HCT116 (cell line): ENCODE measurements around the gene GSK3A. TPM values are rescaled to one million over a fixed set of nuclear protein-coding genes. Genes with fewer than 3 reads are reported as not detected.

ENCODE experiments used
- ATAC-seq: fragments of 200-7000 bp; cut with Tn5 transposase; 2 replicates; pipeline ENCODE4 v1.9.1; 2020; ENCODE audit warnings: mild to moderate bottlenecking, moderate library complexity
- BruUV-seq: library from RNA; stranded (reverse); fragments of 400-500 nt; replicated peaks from 2 replicates; lab custom pipeline; 2021; lab: Mats Ljungman, UMichigan
- CTCF ChIA-PET: fragments of 300-600 bp; sonication (Branson Sonifier 250); formaldehyde crosslinking; loops from one replicate; lab custom pipeline; 2021; ENCODE audit warnings: antibody characterized with exemption; lab: Charles Lee
- POLR2A ChIA-PET: fragments of 300-600, 350-600 bp; sonication (Branson Sonifier 250); formaldehyde crosslinking; loops from one replicate; lab custom pipeline; 2021; ENCODE audit warnings: antibody characterized with exemption; lab: Charles Lee
- RAD21 ChIA-PET, 2 experiments: fragments of 300-600 bp; sonication (Branson Sonifier 250); formaldehyde crosslinking; loops; one replicate each; lab custom pipeline; 2023; ENCODE audit warnings: low total read pairs in 2 of 2; ENCODE audit not compliant: uncharacterized antibody in 2 of 2, unreplicated experiment in 2 of 2, low non-redundant PET in 1 of 2; lab: Charles Lee
- DNase-seq: peaks from one replicate; pipeline ENCODE4 v3.0.0-alpha.2; 2010; ENCODE audit warnings: low read depth, low spot score
- H2AFZ ChIP-seq: fragments of 200-600 bp; shearing (Covaris generic), sonication (generic); 2 replicates; pipeline ENCODE4 v1.6.1; 2017; ENCODE audit warnings: low read depth, mixed run types, mixed read lengths, antibody characterized with exemption, low read length; ENCODE audit not compliant: poor library complexity, severe bottlenecking
- H3K27ac ChIP-seq: 2 replicates; pipeline ENCODE4 v1.5.1; 2012; ENCODE audit warnings: low read depth, low read length
- H3K27me3 ChIP-seq: fragments of 200-600 bp; sonication (generic); 2 replicates; pipeline ENCODE4 v1.6.1; 2016; ENCODE audit warnings: mixed run types, low read length, mixed read lengths; ENCODE audit not compliant: insufficient read depth
- H3K36me3 ChIP-seq, 2 experiments: fragments of 200-500 bp in 1 of 2; fragments of 200-600 bp in 1 of 2; sonication (Bioruptor generic) in 1 of 2; sonication (generic) in 1 of 2; 2 replicates each; pipeline versions ENCODE4 v1.5.1 to v1.6.1; 2014 to 2016; ENCODE audit warnings: low read length in 2 of 2, inconsistent platforms in 1 of 2, mixed read lengths in 1 of 2, mixed run types in 1 of 2; ENCODE audit not compliant: insufficient read depth in 2 of 2, control insufficient read depth in 1 of 2
- H3K4me1 ChIP-seq, 2 experiments: fragments of 200-600 bp in 1 of 2; sonication (generic) in 1 of 2; 2 replicates each; pipeline versions ENCODE4 v1.5.1 to v1.6.1; 2012 to 2017; ENCODE audit warnings: low read length in 2 of 2, inconsistent platforms in 1 of 2, mild to moderate bottlenecking in 1 of 2, mixed read lengths in 1 of 2, mixed run types in 1 of 2, moderate library complexity in 1 of 2; ENCODE audit not compliant: insufficient read depth in 2 of 2, control insufficient read depth in 1 of 2
- H3K4me2 ChIP-seq: fragments of 200-600 bp; sonication (generic); 2 replicates; pipeline ENCODE4 v1.6.1; 2017; ENCODE audit warnings: mixed run types, low read length, mixed read lengths
- H3K4me3 ChIP-seq, 2 experiments: fragments of 200-600 bp in 1 of 2; sonication (generic) in 1 of 2; replicated peaks in 1 of 2; 2 replicates each; pipeline ENCODE4 v1.5.1; 2011 to 2016; ENCODE audit warnings: low read length in 2 of 2, control low read depth in 1 of 2, low read depth in 1 of 2, mild to moderate bottlenecking in 1 of 2, mixed read lengths in 1 of 2, mixed run types in 1 of 2
- H3K79me2 ChIP-seq: fragments of 200-600 bp; sonication (generic); 2 replicates; pipeline ENCODE4 v1.6.1; 2017; ENCODE audit warnings: mild to moderate bottlenecking, mixed run types, low read length, moderate library complexity, mixed read lengths; ENCODE audit not compliant: insufficient read depth
- H3K9ac ChIP-seq: fragments of 200-600 bp; sonication (generic); 2 replicates; pipeline ENCODE4 v1.6.1; 2016; ENCODE audit warnings: low read length, mixed read lengths
- H3K9me2 ChIP-seq: fragments of 200-600 bp; sonication (generic), shearing (Covaris generic); 2 replicates; pipeline ENCODE4 v1.6.1; 2017; ENCODE audit warnings: mixed run types, mild to moderate bottlenecking, moderate library complexity; ENCODE audit not compliant: insufficient read depth
- H3K9me3 ChIP-seq, 2 experiments: fragments of 200-500 bp in 1 of 2; fragments of 200-600 bp in 1 of 2; sonication (Bioruptor generic) in 1 of 2; sonication (generic) in 1 of 2; 2 replicates each; pipeline ENCODE4 v1.6.1; 2014 to 2017; ENCODE audit warnings: low read length in 2 of 2, mixed read lengths in 2 of 2, inconsistent platforms in 1 of 2, low read depth in 1 of 2, mild to moderate bottlenecking in 1 of 2, mixed run types in 1 of 2, moderate library complexity in 1 of 2; ENCODE audit not compliant: control insufficient read depth in 1 of 2, insufficient read depth in 1 of 2
- H4K20me1 ChIP-seq: fragments of 200-600 bp; sonication (generic), shearing (Covaris generic); 2 replicates; pipeline ENCODE4 v1.6.1; 2017; ENCODE audit warnings: mixed run types, mild to moderate bottlenecking, moderate library complexity; ENCODE audit not compliant: insufficient read depth
- ATF3 ChIP-seq: IDR thresholded peaks from 2 replicates; pipeline ENCODE4 v1.6.1; 2012
- CBX3 ChIP-seq: IDR thresholded peaks from 2 replicates; pipeline ENCODE4 v1.6.1; 2012; ENCODE audit warnings: low read depth
- CEBPB ChIP-seq: IDR thresholded peaks from 2 replicates; pipeline ENCODE4 v1.6.1; 2012; ENCODE audit warnings: low read depth
- EGR1 ChIP-seq: IDR thresholded peaks from 2 replicates; pipeline ENCODE4 v1.6.1; 2012; ENCODE audit warnings: low read depth
- ELF1 ChIP-seq: IDR thresholded peaks from 2 replicates; pipeline ENCODE4 v1.6.1; 2012; ENCODE audit warnings: low read depth, borderline replicate concordance
- EZH2 ChIP-seq: fragments of 200-600 bp; sonication (generic); IDR thresholded peaks from 2 replicates; pipeline ENCODE4 v1.6.1; 2017; ENCODE audit warnings: antibody characterized with exemption, mixed run types
- EZH2phosphoT487 ChIP-seq: fragments of 200-600 bp; IDR thresholded peaks from 2 replicates; pipeline ENCODE4 v1.6.1; 2018; ENCODE audit warnings: antibody characterized with exemption, borderline replicate concordance
- FOSL1 ChIP-seq: IDR thresholded peaks from 2 replicates; pipeline ENCODE4 v1.6.1; 2012; ENCODE audit warnings: low read depth
- JUND ChIP-seq: IDR thresholded peaks from 2 replicates; pipeline ENCODE4 v1.6.1; 2012
- MAX ChIP-seq: IDR thresholded peaks from 2 replicates; pipeline ENCODE4 v1.6.1; 2012
- RAD21 ChIP-seq: IDR thresholded peaks from 2 replicates; pipeline ENCODE4 v1.6.1; 2012; ENCODE audit warnings: low read depth, mild to moderate bottlenecking
- SP1 ChIP-seq: IDR thresholded peaks from 2 replicates; pipeline ENCODE4 v1.6.1; 2012; ENCODE audit warnings: low read depth
- YY1 ChIP-seq: IDR thresholded peaks from 2 replicates; pipeline ENCODE4 v1.6.1; 2011; ENCODE audit warnings: low read length, low read depth, moderate library complexity, mild to moderate bottlenecking; ENCODE audit not compliant: insufficient replicate concordance; ENCODE audit errors: extremely low read depth
- intact Hi-C: fragments of 100-400 bp; cut with micrococcal nuclease; formaldehyde crosslinking; loops from 2 replicates; pipeline ENCODE4 v1.10.0; 2022
- total RNA-seq: library from RNA; stranded (reverse); gene quantifications from one replicate; pipeline ENCODE4 v1.2.1, GENCODE V29; 2021; ENCODE audit not compliant: unreplicated experiment
- TF ChIP-seq, protein P1 (sequence below), 3 experiments: fragments of 200-600 bp in 1 of 3; sonication (generic) in 1 of 3; IDR thresholded peaks in 2 of 3; conservative IDR thresholded peaks in 1 of 3; 2 replicates each; pipeline ENCODE4 v1.5.1; 2012 to 2017; ENCODE audit warnings: low read depth in 2 of 3, low read length in 2 of 3, antibody characterized with exemption in 1 of 3, borderline replicate concordance in 1 of 3, control low read depth in 1 of 3, mild to moderate bottlenecking in 1 of 3, mixed read lengths in 1 of 3, mixed run types in 1 of 3, moderate library complexity in 1 of 3; ENCODE audit not compliant: insufficient read depth in 1 of 3
- TF ChIP-seq, protein P2 (sequence below): IDR thresholded peaks from 2 replicates; pipeline ENCODE4 v1.6.1; 2011; ENCODE audit warnings: mild to moderate bottlenecking, low read length, moderate library complexity; ENCODE audit not compliant: insufficient replicate concordance; ENCODE audit errors: extremely low read depth
- TF ChIP-seq, protein P3 (sequence below): IDR thresholded peaks from 2 replicates; pipeline ENCODE4 v1.6.1; 2012; ENCODE audit warnings: low read depth

Gene GSK3A
- total RNA-seq, 1 experiment from 2014 or later = 57.2 TPM

DNA sequence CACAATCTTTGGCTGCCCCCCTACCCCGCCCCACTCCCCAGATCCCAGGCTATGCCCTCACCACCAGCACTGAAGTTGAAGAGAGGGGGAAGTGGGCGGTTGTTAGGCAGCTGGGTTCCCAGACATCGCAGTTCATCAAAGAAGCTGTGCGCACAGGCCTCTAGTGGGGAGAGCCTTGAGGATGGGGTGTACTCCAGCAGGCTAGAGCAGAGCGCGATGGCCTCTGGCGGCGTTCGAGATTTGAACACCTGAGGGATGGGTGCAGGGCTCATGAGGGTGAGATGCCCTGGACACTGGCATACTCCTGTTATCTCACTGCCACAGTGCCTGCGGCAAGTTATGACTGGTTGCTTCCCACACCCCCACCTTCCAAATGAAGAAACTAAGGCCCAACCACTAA lies 10.0 kb downstream of the GSK3A start:
- ATAC-seq = no peak
- Histone ChIP-seq H3K4me3 (no peak overlapping the region), H3K4me1 (no peaks in the 10 kb centered on the region), H3K9ac (no peak overlapping the region), H3K9me3 (no peaks in the 10 kb centered on the region), H3K36me3 (peaks cover 50% of the 10 kb centered on the region in 2 experiments; a peak in 3 of 4 replicates), H3K4me2 (no peak overlapping the region), H3K27ac (no peak overlapping the region), H3K9me2 (no peaks in the 10 kb centered on the region), H4K20me1 (no peaks in the 10 kb centered on the region), H2AFZ (no peak overlapping the region), H3K79me2 (peaks cover 54% of the 10 kb centered on the region; the same call in 1 of the 2 replicates), H3K27me3 (no peaks in the 10 kb centered on the region)
- intact Hi-C loops = no loop called here
- ChIA-PET CTCF (no interaction called here), RAD21 (no interaction called here), POLR2A (no interaction called here)
- DNase-seq = no peak
- no TSS peak for BruUV-seq
- no peak for TF ChIP-seq EZH2phosphoT487
- TF ChIP-seq JUND = no peak
- TF ChIP-seq, protein P1, sequence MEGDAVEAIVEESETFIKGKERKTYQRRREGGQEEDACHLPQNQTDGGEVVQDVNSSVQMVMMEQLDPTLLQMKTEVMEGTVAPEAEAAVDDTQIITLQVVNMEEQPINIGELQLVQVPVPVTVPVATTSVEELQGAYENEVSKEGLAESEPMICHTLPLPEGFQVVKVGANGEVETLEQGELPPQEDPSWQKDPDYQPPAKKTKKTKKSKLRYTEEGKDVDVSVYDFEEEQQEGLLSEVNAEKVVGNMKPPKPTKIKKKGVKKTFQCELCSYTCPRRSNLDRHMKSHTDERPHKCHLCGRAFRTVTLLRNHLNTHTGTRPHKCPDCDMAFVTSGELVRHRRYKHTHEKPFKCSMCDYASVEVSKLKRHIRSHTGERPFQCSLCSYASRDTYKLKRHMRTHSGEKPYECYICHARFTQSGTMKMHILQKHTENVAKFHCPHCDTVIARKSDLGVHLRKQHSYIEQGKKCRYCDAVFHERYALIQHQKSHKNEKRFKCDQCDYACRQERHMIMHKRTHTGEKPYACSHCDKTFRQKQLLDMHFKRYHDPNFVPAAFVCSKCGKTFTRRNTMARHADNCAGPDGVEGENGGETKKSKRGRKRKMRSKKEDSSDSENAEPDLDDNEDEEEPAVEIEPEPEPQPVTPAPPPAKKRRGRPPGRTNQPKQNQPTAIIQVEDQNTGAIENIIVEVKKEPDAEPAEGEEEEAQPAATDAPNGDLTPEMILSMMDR (IDR thresholded peaks at IDR 0.05 in 2 of 3, conservative IDR thresholded peaks at IDR 0.05 in 1 of 3; ENCODE audit: borderline replicate concordance in 1 of 3, insufficient read depth in 1 of 3, low read depth in 2 of 3, low read length in 2 of 3) = no peak
- TF ChIP-seq, protein P2, sequence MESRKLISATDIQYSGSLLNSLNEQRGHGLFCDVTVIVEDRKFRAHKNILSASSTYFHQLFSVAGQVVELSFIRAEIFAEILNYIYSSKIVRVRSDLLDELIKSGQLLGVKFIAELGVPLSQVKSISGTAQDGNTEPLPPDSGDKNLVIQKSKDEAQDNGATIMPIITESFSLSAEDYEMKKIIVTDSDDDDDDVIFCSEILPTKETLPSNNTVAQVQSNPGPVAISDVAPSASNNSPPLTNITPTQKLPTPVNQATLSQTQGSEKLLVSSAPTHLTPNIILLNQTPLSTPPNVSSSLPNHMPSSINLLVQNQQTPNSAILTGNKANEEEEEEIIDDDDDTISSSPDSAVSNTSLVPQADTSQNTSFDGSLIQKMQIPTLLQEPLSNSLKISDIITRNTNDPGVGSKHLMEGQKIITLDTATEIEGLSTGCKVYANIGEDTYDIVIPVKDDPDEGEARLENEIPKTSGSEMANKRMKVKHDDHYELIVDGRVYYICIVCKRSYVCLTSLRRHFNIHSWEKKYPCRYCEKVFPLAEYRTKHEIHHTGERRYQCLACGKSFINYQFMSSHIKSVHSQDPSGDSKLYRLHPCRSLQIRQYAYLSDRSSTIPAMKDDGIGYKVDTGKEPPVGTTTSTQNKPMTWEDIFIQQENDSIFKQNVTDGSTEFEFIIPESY = no peak
- no peak for TF ChIP-seq YY1
- TF ChIP-seq ELF1 = no peak
- TF ChIP-seq, protein P3, sequence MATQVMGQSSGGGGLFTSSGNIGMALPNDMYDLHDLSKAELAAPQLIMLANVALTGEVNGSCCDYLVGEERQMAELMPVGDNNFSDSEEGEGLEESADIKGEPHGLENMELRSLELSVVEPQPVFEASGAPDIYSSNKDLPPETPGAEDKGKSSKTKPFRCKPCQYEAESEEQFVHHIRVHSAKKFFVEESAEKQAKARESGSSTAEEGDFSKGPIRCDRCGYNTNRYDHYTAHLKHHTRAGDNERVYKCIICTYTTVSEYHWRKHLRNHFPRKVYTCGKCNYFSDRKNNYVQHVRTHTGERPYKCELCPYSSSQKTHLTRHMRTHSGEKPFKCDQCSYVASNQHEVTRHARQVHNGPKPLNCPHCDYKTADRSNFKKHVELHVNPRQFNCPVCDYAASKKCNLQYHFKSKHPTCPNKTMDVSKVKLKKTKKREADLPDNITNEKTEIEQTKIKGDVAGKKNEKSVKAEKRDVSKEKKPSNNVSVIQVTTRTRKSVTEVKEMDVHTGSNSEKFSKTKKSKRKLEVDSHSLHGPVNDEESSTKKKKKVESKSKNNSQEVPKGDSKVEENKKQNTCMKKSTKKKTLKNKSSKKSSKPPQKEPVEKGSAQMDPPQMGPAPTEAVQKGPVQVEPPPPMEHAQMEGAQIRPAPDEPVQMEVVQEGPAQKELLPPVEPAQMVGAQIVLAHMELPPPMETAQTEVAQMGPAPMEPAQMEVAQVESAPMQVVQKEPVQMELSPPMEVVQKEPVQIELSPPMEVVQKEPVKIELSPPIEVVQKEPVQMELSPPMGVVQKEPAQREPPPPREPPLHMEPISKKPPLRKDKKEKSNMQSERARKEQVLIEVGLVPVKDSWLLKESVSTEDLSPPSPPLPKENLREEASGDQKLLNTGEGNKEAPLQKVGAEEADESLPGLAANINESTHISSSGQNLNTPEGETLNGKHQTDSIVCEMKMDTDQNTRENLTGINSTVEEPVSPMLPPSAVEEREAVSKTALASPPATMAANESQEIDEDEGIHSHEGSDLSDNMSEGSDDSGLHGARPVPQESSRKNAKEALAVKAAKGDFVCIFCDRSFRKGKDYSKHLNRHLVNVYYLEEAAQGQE = no peak
- no peak for TF ChIP-seq RAD21
- no peak for TF ChIP-seq MAX
- TF ChIP-seq CEBPB = no peak
- TF ChIP-seq EZH2 = no peak
- TF ChIP-seq FOSL1 = no peak
- no peak for TF ChIP-seq EGR1
- no peak for TF ChIP-seq CBX3
- TF ChIP-seq ATF3 = no peak
- no peak for TF ChIP-seq SP1
